WTC11 (cell line): ENCODE measurements around the gene CR2.

ENCODE experiments used
- CREB1 ChIP-seq: sonication (generic); formaldehyde crosslinking; IDR thresholded peaks from 2 replicates; pipeline ENCODE4 v1.8.0; 2023; ENCODE audit warnings: mild to moderate bottlenecking, missing genetic modification reagents
- TP53 ChIP-seq: sonication (generic); formaldehyde crosslinking; IDR thresholded peaks from 2 replicates; pipeline ENCODE4 v1.8.1; 2023; ENCODE audit warnings: mild to moderate bottlenecking, missing genetic modification reagents
- ZBTB21 ChIP-seq: sonication (generic); formaldehyde crosslinking; IDR thresholded peaks from 2 replicates; pipeline ENCODE4 v1.8.1; 2023; ENCODE audit warnings: mild to moderate bottlenecking, missing genetic modification reagents, borderline replicate concordance
- ZNF121 ChIP-seq: sonication (generic); formaldehyde crosslinking; IDR thresholded peaks from 2 replicates; pipeline ENCODE4 v1.8.0; 2023; ENCODE audit warnings: missing genetic modification reagents
- ZNF416 ChIP-seq: fragments of 250-450 bp; sonication (Bioruptor Pico); IDR thresholded peaks from 2 replicates; pipeline ENCODE4 v1.9.0; 2021; ENCODE audit warnings: mild to moderate bottlenecking, inconsistent platforms
- TF ChIP-seq, protein P1 (sequence below): sonication (generic); formaldehyde crosslinking; IDR thresholded peaks from 2 replicates; pipeline ENCODE4 v1.8.1; 2023; ENCODE audit warnings: mild to moderate bottlenecking, missing genetic modification reagents, borderline replicate concordance
- TF ChIP-seq, protein P2 (sequence below): fragments of 200-600 bp; IDR thresholded peaks from 2 replicates; pipeline ENCODE4 v1.8.0; 2022; ENCODE audit warnings: antibody characterized with exemption
- TF ChIP-seq, protein P3 (sequence below): sonication (generic); formaldehyde crosslinking; IDR thresholded peaks from 2 replicates; pipeline ENCODE4 v1.8.0; 2022; ENCODE audit warnings: missing genetic modification reagents
- TF ChIP-seq, protein P4 (sequence below): sonication (generic); formaldehyde crosslinking; IDR thresholded peaks from 2 replicates; pipeline ENCODE4 v1.8.1; 2022; ENCODE audit warnings: low read depth, missing genetic modification reagents, borderline replicate concordance
- TF ChIP-seq, protein P5 (sequence below): sonication (generic); formaldehyde crosslinking; conservative IDR thresholded peaks from 2 replicates; pipeline ENCODE4 v1.8.1; 2022; ENCODE audit warnings: mild to moderate bottlenecking, missing genetic modification reagents
- TF ChIP-seq, protein P6 (sequence below): sonication (generic); formaldehyde crosslinking; IDR thresholded peaks from 2 replicates; pipeline ENCODE4 v1.8.1; 2023; ENCODE audit warnings: mild to moderate bottlenecking, missing genetic modification reagents, moderate library complexity

DNA sequence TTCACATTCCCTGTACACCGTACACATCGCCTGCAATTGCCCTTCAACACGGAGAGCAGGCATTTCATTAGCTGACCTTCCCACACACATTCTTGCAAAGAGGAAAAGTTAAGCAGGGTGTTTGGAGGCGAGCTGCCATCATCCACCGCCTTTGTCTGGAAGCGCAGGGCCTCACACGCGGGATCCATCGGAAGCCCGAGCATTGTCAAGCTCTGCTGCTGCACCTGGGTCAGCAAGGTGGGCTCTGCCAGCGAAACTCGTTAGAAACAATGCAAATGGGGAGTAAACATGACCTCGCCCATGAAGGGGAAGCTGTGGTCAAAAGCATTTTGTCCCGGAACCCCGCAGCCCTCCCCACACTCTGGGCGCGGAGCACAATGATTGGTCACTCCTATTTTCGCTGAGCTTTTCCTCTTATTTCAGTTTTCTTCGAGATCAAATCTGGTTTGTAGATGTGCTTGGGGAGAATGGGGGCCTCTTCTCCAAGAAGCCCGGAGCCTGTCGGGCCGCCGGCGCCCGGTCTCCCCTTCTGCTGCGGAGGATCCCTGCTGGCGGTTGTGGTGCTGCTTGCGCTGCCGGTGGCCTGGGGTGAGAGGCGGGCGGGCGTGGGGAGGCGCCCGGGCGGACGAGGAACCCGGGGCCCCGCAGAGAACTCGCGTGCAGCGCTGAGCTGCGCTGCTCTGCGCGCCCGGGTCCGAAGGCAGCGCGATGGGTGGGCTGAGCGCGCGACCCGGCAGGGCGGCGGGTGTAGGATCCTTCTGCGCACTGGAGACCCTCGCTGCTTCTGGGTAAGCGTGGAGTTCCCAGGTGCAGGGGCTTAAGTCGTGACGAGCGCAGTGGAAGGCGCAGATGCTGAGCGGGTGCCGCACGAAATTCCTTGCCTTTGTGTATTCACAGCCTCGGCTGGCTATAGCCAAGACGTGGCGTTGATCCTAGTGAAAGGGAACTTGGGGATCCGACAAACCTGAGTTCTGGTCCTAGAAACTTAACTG lies 42.0 kb downstream of the CR2 start, which contains the start of gene CR1:
- TF ChIP-seq ZNF121 (CRISPR knock-in tag) (no peak), ZNF416 (CRISPR knock-in tag) (no peak), ZBTB21 (CRISPR knock-in tag) (no peak), CREB1 (CRISPR knock-in tag) (no peak), TP53 (CRISPR knock-in tag) (no peak)
- TF ChIP-seq, protein P1, sequence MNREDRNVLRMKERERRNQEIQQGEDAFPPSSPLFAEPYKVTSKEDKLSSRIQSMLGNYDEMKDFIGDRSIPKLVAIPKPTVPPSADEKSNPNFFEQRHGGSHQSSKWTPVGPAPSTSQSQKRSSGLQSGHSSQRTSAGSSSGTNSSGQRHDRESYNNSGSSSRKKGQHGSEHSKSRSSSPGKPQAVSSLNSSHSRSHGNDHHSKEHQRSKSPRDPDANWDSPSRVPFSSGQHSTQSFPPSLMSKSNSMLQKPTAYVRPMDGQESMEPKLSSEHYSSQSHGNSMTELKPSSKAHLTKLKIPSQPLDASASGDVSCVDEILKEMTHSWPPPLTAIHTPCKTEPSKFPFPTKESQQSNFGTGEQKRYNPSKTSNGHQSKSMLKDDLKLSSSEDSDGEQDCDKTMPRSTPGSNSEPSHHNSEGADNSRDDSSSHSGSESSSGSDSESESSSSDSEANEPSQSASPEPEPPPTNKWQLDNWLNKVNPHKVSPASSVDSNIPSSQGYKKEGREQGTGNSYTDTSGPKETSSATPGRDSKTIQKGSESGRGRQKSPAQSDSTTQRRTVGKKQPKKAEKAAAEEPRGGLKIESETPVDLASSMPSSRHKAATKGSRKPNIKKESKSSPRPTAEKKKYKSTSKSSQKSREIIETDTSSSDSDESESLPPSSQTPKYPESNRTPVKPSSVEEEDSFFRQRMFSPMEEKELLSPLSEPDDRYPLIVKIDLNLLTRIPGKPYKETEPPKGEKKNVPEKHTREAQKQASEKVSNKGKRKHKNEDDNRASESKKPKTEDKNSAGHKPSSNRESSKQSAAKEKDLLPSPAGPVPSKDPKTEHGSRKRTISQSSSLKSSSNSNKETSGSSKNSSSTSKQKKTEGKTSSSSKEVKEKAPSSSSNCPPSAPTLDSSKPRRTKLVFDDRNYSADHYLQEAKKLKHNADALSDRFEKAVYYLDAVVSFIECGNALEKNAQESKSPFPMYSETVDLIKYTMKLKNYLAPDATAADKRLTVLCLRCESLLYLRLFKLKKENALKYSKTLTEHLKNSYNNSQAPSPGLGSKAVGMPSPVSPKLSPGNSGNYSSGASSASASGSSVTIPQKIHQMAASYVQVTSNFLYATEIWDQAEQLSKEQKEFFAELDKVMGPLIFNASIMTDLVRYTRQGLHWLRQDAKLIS (CRISPR knock-in tag): no peak
- TF ChIP-seq, protein P2, sequence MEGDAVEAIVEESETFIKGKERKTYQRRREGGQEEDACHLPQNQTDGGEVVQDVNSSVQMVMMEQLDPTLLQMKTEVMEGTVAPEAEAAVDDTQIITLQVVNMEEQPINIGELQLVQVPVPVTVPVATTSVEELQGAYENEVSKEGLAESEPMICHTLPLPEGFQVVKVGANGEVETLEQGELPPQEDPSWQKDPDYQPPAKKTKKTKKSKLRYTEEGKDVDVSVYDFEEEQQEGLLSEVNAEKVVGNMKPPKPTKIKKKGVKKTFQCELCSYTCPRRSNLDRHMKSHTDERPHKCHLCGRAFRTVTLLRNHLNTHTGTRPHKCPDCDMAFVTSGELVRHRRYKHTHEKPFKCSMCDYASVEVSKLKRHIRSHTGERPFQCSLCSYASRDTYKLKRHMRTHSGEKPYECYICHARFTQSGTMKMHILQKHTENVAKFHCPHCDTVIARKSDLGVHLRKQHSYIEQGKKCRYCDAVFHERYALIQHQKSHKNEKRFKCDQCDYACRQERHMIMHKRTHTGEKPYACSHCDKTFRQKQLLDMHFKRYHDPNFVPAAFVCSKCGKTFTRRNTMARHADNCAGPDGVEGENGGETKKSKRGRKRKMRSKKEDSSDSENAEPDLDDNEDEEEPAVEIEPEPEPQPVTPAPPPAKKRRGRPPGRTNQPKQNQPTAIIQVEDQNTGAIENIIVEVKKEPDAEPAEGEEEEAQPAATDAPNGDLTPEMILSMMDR: no peak
- TF ChIP-seq, protein P3, sequence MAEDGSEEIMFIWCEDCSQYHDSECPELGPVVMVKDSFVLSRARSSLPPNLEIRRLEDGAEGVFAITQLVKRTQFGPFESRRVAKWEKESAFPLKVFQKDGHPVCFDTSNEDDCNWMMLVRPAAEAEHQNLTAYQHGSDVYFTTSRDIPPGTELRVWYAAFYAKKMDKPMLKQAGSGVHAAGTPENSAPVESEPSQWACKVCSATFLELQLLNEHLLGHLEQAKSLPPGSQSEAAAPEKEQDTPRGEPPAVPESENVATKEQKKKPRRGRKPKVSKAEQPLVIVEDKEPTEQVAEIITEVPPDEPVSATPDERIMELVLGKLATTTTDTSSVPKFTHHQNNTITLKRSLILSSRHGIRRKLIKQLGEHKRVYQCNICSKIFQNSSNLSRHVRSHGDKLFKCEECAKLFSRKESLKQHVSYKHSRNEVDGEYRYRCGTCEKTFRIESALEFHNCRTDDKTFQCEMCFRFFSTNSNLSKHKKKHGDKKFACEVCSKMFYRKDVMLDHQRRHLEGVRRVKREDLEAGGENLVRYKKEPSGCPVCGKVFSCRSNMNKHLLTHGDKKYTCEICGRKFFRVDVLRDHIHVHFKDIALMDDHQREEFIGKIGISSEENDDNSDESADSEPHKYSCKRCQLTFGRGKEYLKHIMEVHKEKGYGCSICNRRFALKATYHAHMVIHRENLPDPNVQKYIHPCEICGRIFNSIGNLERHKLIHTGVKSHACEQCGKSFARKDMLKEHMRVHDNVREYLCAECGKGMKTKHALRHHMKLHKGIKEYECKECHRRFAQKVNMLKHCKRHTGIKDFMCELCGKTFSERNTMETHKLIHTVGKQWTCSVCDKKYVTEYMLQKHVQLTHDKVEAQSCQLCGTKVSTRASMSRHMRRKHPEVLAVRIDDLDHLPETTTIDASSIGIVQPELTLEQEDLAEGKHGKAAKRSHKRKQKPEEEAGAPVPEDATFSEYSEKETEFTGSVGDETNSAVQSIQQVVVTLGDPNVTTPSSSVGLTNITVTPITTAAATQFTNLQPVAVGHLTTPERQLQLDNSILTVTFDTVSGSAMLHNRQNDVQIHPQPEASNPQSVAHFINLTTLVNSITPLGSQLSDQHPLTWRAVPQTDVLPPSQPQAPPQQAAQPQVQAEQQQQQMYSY (CRISPR knock-in tag): peak; percentile 87
- TF ChIP-seq, protein P4, sequence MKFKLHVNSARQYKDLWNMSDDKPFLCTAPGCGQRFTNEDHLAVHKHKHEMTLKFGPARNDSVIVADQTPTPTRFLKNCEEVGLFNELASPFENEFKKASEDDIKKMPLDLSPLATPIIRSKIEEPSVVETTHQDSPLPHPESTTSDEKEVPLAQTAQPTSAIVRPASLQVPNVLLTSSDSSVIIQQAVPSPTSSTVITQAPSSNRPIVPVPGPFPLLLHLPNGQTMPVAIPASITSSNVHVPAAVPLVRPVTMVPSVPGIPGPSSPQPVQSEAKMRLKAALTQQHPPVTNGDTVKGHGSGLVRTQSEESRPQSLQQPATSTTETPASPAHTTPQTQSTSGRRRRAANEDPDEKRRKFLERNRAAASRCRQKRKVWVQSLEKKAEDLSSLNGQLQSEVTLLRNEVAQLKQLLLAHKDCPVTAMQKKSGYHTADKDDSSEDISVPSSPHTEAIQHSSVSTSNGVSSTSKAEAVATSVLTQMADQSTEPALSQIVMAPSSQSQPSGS (CRISPR knock-in tag): no peak
- TF ChIP-seq, protein P5, sequence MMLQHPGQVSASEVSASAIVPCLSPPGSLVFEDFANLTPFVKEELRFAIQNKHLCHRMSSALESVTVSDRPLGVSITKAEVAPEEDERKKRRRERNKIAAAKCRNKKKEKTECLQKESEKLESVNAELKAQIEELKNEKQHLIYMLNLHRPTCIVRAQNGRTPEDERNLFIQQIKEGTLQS (CRISPR knock-in tag): no peak
- TF ChIP-seq, protein P6, sequence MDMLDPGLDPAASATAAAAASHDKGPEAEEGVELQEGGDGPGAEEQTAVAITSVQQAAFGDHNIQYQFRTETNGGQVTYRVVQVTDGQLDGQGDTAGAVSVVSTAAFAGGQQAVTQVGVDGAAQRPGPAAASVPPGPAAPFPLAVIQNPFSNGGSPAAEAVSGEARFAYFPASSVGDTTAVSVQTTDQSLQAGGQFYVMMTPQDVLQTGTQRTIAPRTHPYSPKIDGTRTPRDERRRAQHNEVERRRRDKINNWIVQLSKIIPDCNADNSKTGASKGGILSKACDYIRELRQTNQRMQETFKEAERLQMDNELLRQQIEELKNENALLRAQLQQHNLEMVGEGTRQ (CRISPR knock-in tag): no peak
